GM12891 (cell line): Measurements from ENCODE around the gene KHDRBS2.

Experiments
- POLR2A ChIP-seq: IDR thresholded peaks from 2 replicates; pipeline ENCODE4 v1.6.1; 2011; ENCODE audit warnings: low read depth, low read length, control low read depth
- POLR2AphosphoS5 ChIP-seq: IDR thresholded peaks from 2 replicates; pipeline ENCODE4 v1.6.1; 2011; ENCODE audit warnings: low read depth, low read length, control low read depth
- TAF1 ChIP-seq: IDR thresholded peaks from 2 replicates; pipeline ENCODE4 v1.6.1; 2011; ENCODE audit warnings: low read depth, low read length, control low read depth

GRCh38 chr6:61810047-61810446 lies 476.0 kb downstream of the KHDRBS2 start:
- TF ChIP-seq POLR2A (no peak), POLR2AphosphoS5 (no peak), TAF1 (no peak)
